IMR-90 (cell line): Measurements from ENCODE around the gene TUSC1. TPM values are rescaled to one million over a fixed set of nuclear protein-coding genes. Genes with fewer than 3 reads are reported as not detected.
A peak's percentile ranks its signal among the peaks of the same experiment; 100 is the strongest.
"Not testable (repeated sequence)": the region's sequence is repeated elsewhere in the genome, so short reads cannot be mapped to it uniquely, and the experiment has no call there.

ENCODE experiments used
- ATAC-seq: fragments of 200-7000 bp; cut with Tn5 transposase; 2 replicates; pipeline ENCODE4 v1.9.1; 2020; ENCODE audit warnings: low read depth, mild to moderate bottlenecking, moderate library complexity
- BruUV-seq: library from RNA; stranded (reverse); fragments of 400-500 nt; replicated peaks from 2 replicates; lab custom pipeline; 2021; lab: Mats Ljungman, UMichigan
- CTCF ChIA-PET: fragments of 300-600 bp; formaldehyde crosslinking; extraction: SDS; loops from one replicate; lab custom pipeline; 2021; ENCODE audit warnings: antibody characterized with exemption; lab: Yijun Ruan, JAX
- POLR2A ChIA-PET: fragments of 300-600 bp; sonication (Branson Sonifier 250); formaldehyde crosslinking; loops from one replicate; lab custom pipeline; 2022; ENCODE audit warnings: antibody characterized with exemption; ENCODE audit not compliant: unreplicated experiment; lab: Charles Lee
- DNase-seq: peaks from one replicate; pipeline ENCODE4 v3.0.0; 2013
- H2AFZ ChIP-seq: replicated peaks from 2 replicates; pipeline ENCODE3; 2013; ENCODE audit warnings: low read length, mild to moderate bottlenecking; ENCODE audit not compliant: poor library complexity
- H2AK5ac ChIP-seq: 2 replicates; pipeline ENCODE4 v1.6.1; 2013; ENCODE audit warnings: low read depth, low read length, inconsistent platforms
- H2AK9ac ChIP-seq: replicated peaks from 2 replicates; pipeline ENCODE3; 2013; ENCODE audit warnings: mild to moderate bottlenecking, low read depth, low read length, moderate library complexity; ENCODE audit not compliant: poor library complexity
- H2BK120ac ChIP-seq: 2 replicates; pipeline ENCODE4 v1.6.1; 2013; ENCODE audit warnings: low read depth, low read length, inconsistent platforms
- H2BK15ac ChIP-seq: 3 replicates; pipeline ENCODE4 v1.6.1; 2013; ENCODE audit warnings: low read depth, low read length, inconsistent platforms
- H2BK20ac ChIP-seq: 2 replicates; pipeline ENCODE4 v1.6.1; 2013; ENCODE audit warnings: low read depth, mild to moderate bottlenecking, inconsistent platforms, low read length, moderate library complexity
- H2BK5ac ChIP-seq: 2 replicates; pipeline ENCODE4 v1.6.1; 2013; ENCODE audit warnings: mild to moderate bottlenecking, low read depth, low read length, inconsistent platforms; ENCODE audit not compliant: poor library complexity, severe bottlenecking
- H3K14ac ChIP-seq: replicated peaks from 2 replicates; pipeline ENCODE4 v1.6.1; 2013; ENCODE audit warnings: low read depth, low read length, inconsistent platforms
- H3K18ac ChIP-seq: 2 replicates; pipeline ENCODE4 v1.6.1; 2013; ENCODE audit warnings: low read depth, low read length, control low read depth
- H3K23ac ChIP-seq: 2 replicates; pipeline ENCODE4 v1.6.1; 2013; ENCODE audit warnings: low read depth, low read length, inconsistent platforms
- H3K27ac ChIP-seq: 2 replicates; pipeline ENCODE4 v1.5.1; 2013; ENCODE audit warnings: mild to moderate bottlenecking, control low read depth, low read length; ENCODE audit not compliant: insufficient read depth
- H3K27me3 ChIP-seq: 2 replicates; pipeline ENCODE4 v1.6.1; 2013; ENCODE audit warnings: low read length; ENCODE audit not compliant: control insufficient read depth, insufficient read depth
- H3K36me3 ChIP-seq: 2 replicates; pipeline ENCODE4 v1.6.1; 2013; ENCODE audit warnings: low read length, mixed read lengths; ENCODE audit not compliant: control insufficient read depth, insufficient read depth
- H3K4ac ChIP-seq: 2 replicates; pipeline ENCODE4 v1.6.1; 2013; ENCODE audit warnings: low read depth, low read length, inconsistent platforms
- H3K4me1 ChIP-seq: 2 replicates; pipeline ENCODE4 v1.6.1; 2013; ENCODE audit warnings: low read length, mixed read lengths; ENCODE audit not compliant: control insufficient read depth, insufficient read depth
- H3K4me2 ChIP-seq: 2 replicates; pipeline ENCODE4 v1.6.1; 2013; ENCODE audit warnings: low read depth, mild to moderate bottlenecking, control low read depth, low read length, moderate library complexity
- H3K4me3 ChIP-seq: 2 replicates; pipeline ENCODE4 v1.5.1; 2013; ENCODE audit warnings: low read depth, mild to moderate bottlenecking, control low read depth, low read length, moderate library complexity; ENCODE audit not compliant: insufficient read depth
- H3K56ac ChIP-seq: 2 replicates; pipeline ENCODE4 v1.6.1; 2013; ENCODE audit warnings: low read length, inconsistent platforms; ENCODE audit not compliant: insufficient read depth; ENCODE audit errors: extremely low read depth
- H3K79me1 ChIP-seq, 2 experiments: 2 replicates each; pipeline ENCODE4 v1.6.1; 2013; ENCODE audit warnings: low read length in 2 of 2, inconsistent platforms in 1 of 2, low read depth in 1 of 2
- H3K9ac ChIP-seq: 2 replicates; pipeline ENCODE4 v1.6.1; 2013; ENCODE audit warnings: low read depth, low read length, control low read depth
- H3K9me1 ChIP-seq: 2 replicates; pipeline ENCODE4 v1.6.1; 2013; ENCODE audit warnings: low read length, inconsistent platforms; ENCODE audit not compliant: insufficient read depth
- H3K9me3 ChIP-seq: 2 replicates; pipeline ENCODE4 v1.6.1; 2013; ENCODE audit warnings: low read length; ENCODE audit not compliant: control insufficient read depth, insufficient read depth
- H4K20me1 ChIP-seq: 2 replicates; pipeline ENCODE4 v1.6.1; 2013; ENCODE audit warnings: low read length, inconsistent platforms; ENCODE audit not compliant: insufficient read depth
- H4K5ac ChIP-seq: 2 replicates; pipeline ENCODE4 v1.6.1; 2013; ENCODE audit warnings: mild to moderate bottlenecking, low read depth, low read length, control low read depth
- H4K8ac ChIP-seq, 2 experiments: 2 replicates each; pipeline ENCODE4 v1.6.1; 2013; ENCODE audit warnings: low read depth in 2 of 2, low read length in 2 of 2, control low read depth in 1 of 2, inconsistent platforms in 1 of 2
- H4K91ac ChIP-seq: 2 replicates; pipeline ENCODE4 v1.6.1; 2013; ENCODE audit warnings: low read depth, low read length, inconsistent platforms; ENCODE audit not compliant: insufficient read depth
- MAZ ChIP-seq: IDR thresholded peaks from 2 replicates; pipeline ENCODE4 v1.6.1; 2012; ENCODE audit warnings: low read depth, mild to moderate bottlenecking, low read length, improper control_type of control experiment, moderate library complexity, borderline replicate concordance
- RAD21 ChIP-seq: IDR thresholded peaks from 2 replicates; pipeline ENCODE4 v1.6.1; 2012; ENCODE audit warnings: low read length, improper control_type of control experiment
- WGBS, 2 experiments: methylation state at CpG; one replicate each; pipeline versions ENCODE4 v1.1.5 to v1.1.7; 2013; ENCODE audit warnings: missing lambda C conversion rate in 2 of 2; ENCODE audit not compliant: insufficient read length in 1 of 2; ENCODE audit errors: extremely low coverage in 2 of 2; 5-methylcytosine and 5-hydroxymethylcytosine counted together
- dilution Hi-C: fragments of 300-500 bp; cut with HindIII; formaldehyde crosslinking; loops from one replicate; pipeline ENCODE4 v1.14.3; 2018; ENCODE audit warnings: low sequenced_read_pairs; ENCODE audit not compliant: unreplicated experiment
- in situ Hi-C: fragments of 300-500 bp; cut with MboI; formaldehyde crosslinking; loops from 3 replicates; pipeline ENCODE4 v1.14.3; 2019; ENCODE audit warnings: low sequenced_read_pairs, inconsistent platforms, mixed read lengths
- intact Hi-C: fragments of 100-400 bp; cut with micrococcal nuclease; formaldehyde crosslinking; loops from 2 replicates; pipeline ENCODE4 v1.10.0; 2022
- polyA plus RNA-seq, 3 experiments: library from polyadenylated mRNA; depleted of rRNA; stranded (reverse); fragments of >200 nt; gene quantifications; 2 replicates each; pipeline ENCODE4 v1.2.3, GENCODE V29; 2012; ENCODE audit warnings: low replicate concordance in 1 of 3
- total RNA-seq: library from RNA; depleted of rRNA; stranded (reverse); fragments of >200 nt; gene quantifications from 2 replicates; pipeline ENCODE4 v1.2.3, GENCODE V29; 2012

Gene TUSC1
- total and polyA plus RNA-seq, 2 of the 4 experiments (the other 2 are of a cell fraction): 2.0 to 4.4 TPM

- ATAC-seq (peak; percentile 93), DNase-seq (peak; percentile 55)
- peak overlapping the region; percentile 99 for H2AFZ ChIP-seq
- intact Hi-C loops: no loop called here
- peak overlapping the region; percentile 83 for H3K4me2 ChIP-seq
- no peak overlapping the region for H2BK15ac ChIP-seq
- TF ChIP-seq RAD21 (no peak), MAZ (peak; percentile 53; the same call in 1 of the 2 replicates)
- H4K91ac ChIP-seq: peak overlapping the region; percentile 74
- peak overlapping the region; percentile 96 for H2AK9ac ChIP-seq
- ChIA-PET POLR2A (no interaction called here), CTCF (interaction anchor here (1.3 kb wide), 1 partner anchor 11 kb away, joined by 3 read pairs; no protein-coding TSS in a partner anchor)
- H2BK120ac ChIP-seq: peak overlapping the region; percentile 41
- H2AK5ac ChIP-seq: no peak overlapping the region; the same call in 1 of the 2 replicates
- peak overlapping the region; percentile 79 for H3K9ac ChIP-seq
- H3K23ac ChIP-seq: peak overlapping the region; percentile 91
- 1% methylated on average over 28 of the region's 77 CpGs; no CpG with 5 or more reads in 1 of the 2 experiments for WGBS, 2 experiments
- H3K9me1 ChIP-seq: no peaks in the 10 kb centered on the region
- peak overlapping the region; percentile 91 for H4K5ac ChIP-seq
- peak overlapping the region; percentile 67; the same call in 1 of the 2 replicates for H3K56ac ChIP-seq
- dilution Hi-C loops: no loop called here
- no peaks in the 10 kb centered on the region for H3K9me3 ChIP-seq
- no TSS peak for BruUV-seq
- no peak overlapping the region for H2BK20ac ChIP-seq
- H3K36me3 ChIP-seq: no peaks in the 10 kb centered on the region
- peak overlapping the region; percentile 31 to 78 for H4K8ac ChIP-seq
- H3K18ac ChIP-seq: peak overlapping the region; percentile 75
- peaks cover 0 to 10% of the 10 kb centered on the region in 2 experiments; a peak in 1 of 4 replicates for H3K79me1 ChIP-seq
- in situ Hi-C loops: no loop called here
- peak overlapping the region; percentile 88 for H3K4ac ChIP-seq
- peak overlapping the region; percentile 71 for H3K14ac ChIP-seq
- H2BK5ac ChIP-seq: peak overlapping the region; percentile 69
- peak overlapping the region; percentile 80 for H3K27ac ChIP-seq
- no peaks in the 10 kb centered on the region for H4K20me1 ChIP-seq
- no peaks in the 10 kb centered on the region for H3K27me3 ChIP-seq
- peak overlapping the region; percentile 59 for H3K4me3 ChIP-seq
- no peaks in the 10 kb centered on the region for H3K4me1 ChIP-seq
These were observed 720 bp downstream of the TUSC1 start for GRCh38 chr9:25677301-25678146.

GRCh38 chr9:25675858-25676257 is 2.4 kb downstream of the TUSC1 start:
- H4K8ac ChIP-seq, H3K56ac ChIP-seq, H3K4ac ChIP-seq, dilution Hi-C loops, H2BK5ac ChIP-seq, ATAC-seq, H2BK120ac ChIP-seq, H3K27ac ChIP-seq, H3K4me2 ChIP-seq, H2BK20ac ChIP-seq, H2AK5ac ChIP-seq, CTCF ChIA-PET, H3K9ac ChIP-seq, H4K91ac ChIP-seq, H2BK15ac ChIP-seq, BruUV-seq, H3K27me3 ChIP-seq, H2AFZ ChIP-seq, H3K36me3 ChIP-seq, in situ Hi-C loops, H3K18ac ChIP-seq, H2AK9ac ChIP-seq, H3K4me1 ChIP-seq, DNase-seq, H4K5ac ChIP-seq, H3K9me1 ChIP-seq, H3K9me3 ChIP-seq, H4K20me1 ChIP-seq, POLR2A ChIA-PET, H3K4me3 ChIP-seq, intact Hi-C loops, H3K23ac ChIP-seq, H3K14ac ChIP-seq: not testable (repeated sequence)
- whole genome bisulfite sequencing, 2 experiments: no CpG with 5 or more reads among the region's 2 CpGs
- peaks cover 0 to 10% of the 10 kb centered on the region in 2 experiments; a peak in 1 of 4 replicates for H3K79me1 ChIP-seq
